Stimulated activated CD4-positive, alpha-beta T cell treated with anti-CD3 and anti-CD28 coated beads, Interleukin-2, amount 100 ng/mL, for 4 hours (primary cell): ENCODE data around the gene ARHGAP21.

ENCODE experiments used
- DNase-seq: peaks from one replicate; pipeline ENCODE4 v3.0.0-alpha.2; 2020; ENCODE audit warnings: low read depth

The ARHGAP21 gene

GRCh38 chr10:24533981-24534380 lies 189.7 kb downstream of the ARHGAP21 start:
- no peak for DNase-seq
